NCI-H1092 treated with DMSO at 0.1 percent for 48 hours (cell line): ENCODE results near the gene NUMA1.

Experiments
- DNase-seq: peaks from one replicate; lab custom pipeline; 2025; lab: John Stamatoyannopoulos, UW

The NUMA1 gene

GRCh38 chr11:72102946-72103753, 22.8 kb upstream of the NUMA1 start, which contains the start of gene LAMTOR1:
LAMTOR1 (minus strand) TSS chr11:72103297; CDS start chr11:72103224, 73 bp downstream.
- DNase-seq: peak; percentile 99

- no peak for DNase-seq
Measured at GRCh38 chr11:72102631-72102945, 22.2 kb upstream of the NUMA1 start.

- DNase-seq: no peak
Measured at GRCh38 chr11:72102162-72102561, 21.8 kb upstream of the NUMA1 start.

- no peak for DNase-seq
Measured at GRCh38 chr11:72100462-72100861, 20.1 kb upstream of the NUMA1 start.

- no peak for DNase-seq
Measured at GRCh38 chr11:72100009-72100408, 19.7 kb upstream of the NUMA1 start.

GRCh38 chr11:72098741-72099140, 18.4 kb upstream of the NUMA1 start:
- DNase-seq: no peak

GRCh38 chr11:72091292-72091691, 10.9 kb upstream of the NUMA1 start:
- peak; percentile 26 for DNase-seq

GRCh38 chr11:72088076-72088808, 7.9 kb upstream of the NUMA1 start:
- no peak for DNase-seq

- DNase-seq: peak; percentile 66
Measured at GRCh38 chr11:72085621-72086351, 5.4 kb upstream of the NUMA1 start.

GRCh38 chr11:72084965-72085364, 4.6 kb upstream of the NUMA1 start:
- DNase-seq: no peak

- no peak for DNase-seq
Measured at GRCh38 chr11:72084076-72084475, 3.7 kb upstream of the NUMA1 start.

GRCh38 chr11:72083414-72083813, 3.1 kb upstream of the NUMA1 start:
- DNase-seq: no peak

GRCh38 chr11:72081821-72082453, 1.6 kb upstream of the NUMA1 start:
- DNase-seq: no peak

- DNase-seq: no peak
Measured at GRCh38 chr11:72081184-72081644, 872 bp upstream of the NUMA1 start.

- peak; percentile 49 for DNase-seq
Measured at GRCh38 chr11:72079819-72080325, 470 bp downstream of the NUMA1 start.

GRCh38 chr11:72078477-72078876, 1.9 kb downstream of the NUMA1 start:
- DNase-seq: no peak

GRCh38 chr11:72075756-72076155, 4.6 kb downstream of the NUMA1 start:
- no peak for DNase-seq

GRCh38 chr11:72075109-72075508, 5.2 kb downstream of the NUMA1 start:
- no peak for DNase-seq

- no peak for DNase-seq
Measured at GRCh38 chr11:72072348-72072747, 8.0 kb downstream of the NUMA1 start.

- no peak for DNase-seq
Measured at GRCh38 chr11:72070491-72070890, 9.9 kb downstream of the NUMA1 start.

- no peak for DNase-seq
Measured at GRCh38 chr11:72069787-72070251, 10.5 kb downstream of the NUMA1 start.

GRCh38 chr11:72069200-72069599, 11.1 kb downstream of the NUMA1 start:
- DNase-seq: no peak
